ENCODE results near the gene TCF25.

Gene TCF25

DNA sequence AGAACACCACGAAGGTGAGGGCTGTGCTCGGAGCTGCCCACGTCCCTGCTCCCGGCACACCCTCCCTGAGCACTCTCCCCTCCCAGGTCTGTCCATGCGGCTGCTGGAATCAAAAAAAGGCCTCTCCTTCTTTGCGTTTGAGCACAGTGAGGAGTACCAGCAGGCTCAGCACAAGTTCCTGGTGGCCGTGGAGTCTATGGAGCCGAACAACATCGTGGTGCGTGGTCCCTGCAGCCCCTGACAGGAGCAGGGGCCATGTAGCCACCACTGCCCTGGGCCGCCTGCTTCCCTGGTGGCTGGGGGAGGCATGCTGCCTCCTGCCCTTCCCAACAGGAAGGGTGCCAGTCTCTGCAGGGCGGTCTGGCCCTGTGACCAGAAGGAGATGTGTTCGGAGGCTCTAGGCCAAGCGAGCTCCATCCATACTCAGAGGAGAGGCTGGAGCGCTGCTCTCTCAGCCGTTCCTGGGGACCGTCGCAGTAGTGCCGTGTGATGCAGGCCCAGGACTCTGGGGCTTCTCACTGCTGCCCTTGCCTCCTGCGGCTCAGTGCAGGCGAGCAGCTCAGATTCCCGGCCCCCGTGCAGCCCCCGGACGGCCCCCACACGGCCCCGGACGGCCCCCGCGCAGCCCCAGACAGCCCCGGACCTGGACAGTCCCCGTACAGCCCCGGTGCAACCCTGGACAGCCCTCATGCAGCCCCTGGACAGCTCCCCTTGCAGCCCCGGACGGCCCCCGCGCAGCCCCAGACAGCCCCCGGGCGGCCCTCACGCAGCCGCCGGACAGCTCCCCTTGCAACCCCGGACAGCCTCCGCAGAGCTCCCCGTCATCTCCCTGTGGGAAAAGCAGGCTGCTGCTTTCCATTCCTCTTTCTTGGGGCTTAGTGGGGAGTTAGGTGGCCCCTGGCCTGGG is 20.5 kb downstream of the TCF25 start:
- H3K4me1 ChIP-seq (ENCODE audit: control insufficient read depth, insufficient read depth, low read length, poor library complexity, severe bottlenecking) = no peaks in the 10 kb centered on the region
- no peak overlapping the region for H3K4me3 ChIP-seq (ENCODE audit: insufficient read depth, low read depth, low read length, poor library complexity, severe bottlenecking)
- no peaks in the 10 kb centered on the region for H3K9me3 ChIP-seq (ENCODE audit: control insufficient read depth, low read length)
- no peak for DNase-seq
- peaks cover 80% of the 10 kb centered on the region for H3K36me3 ChIP-seq (ENCODE audit: control insufficient read depth, insufficient read depth, low read length)
- no peaks in the 10 kb centered on the region for H3K27me3 ChIP-seq (replicated peaks; ENCODE audit: control insufficient read depth, insufficient read depth, low read length, poor library complexity, severe bottlenecking)
- no peak overlapping the region for H3K27ac ChIP-seq (ENCODE audit: insufficient read depth, low read length, poor library complexity, severe bottlenecking)

DNA sequence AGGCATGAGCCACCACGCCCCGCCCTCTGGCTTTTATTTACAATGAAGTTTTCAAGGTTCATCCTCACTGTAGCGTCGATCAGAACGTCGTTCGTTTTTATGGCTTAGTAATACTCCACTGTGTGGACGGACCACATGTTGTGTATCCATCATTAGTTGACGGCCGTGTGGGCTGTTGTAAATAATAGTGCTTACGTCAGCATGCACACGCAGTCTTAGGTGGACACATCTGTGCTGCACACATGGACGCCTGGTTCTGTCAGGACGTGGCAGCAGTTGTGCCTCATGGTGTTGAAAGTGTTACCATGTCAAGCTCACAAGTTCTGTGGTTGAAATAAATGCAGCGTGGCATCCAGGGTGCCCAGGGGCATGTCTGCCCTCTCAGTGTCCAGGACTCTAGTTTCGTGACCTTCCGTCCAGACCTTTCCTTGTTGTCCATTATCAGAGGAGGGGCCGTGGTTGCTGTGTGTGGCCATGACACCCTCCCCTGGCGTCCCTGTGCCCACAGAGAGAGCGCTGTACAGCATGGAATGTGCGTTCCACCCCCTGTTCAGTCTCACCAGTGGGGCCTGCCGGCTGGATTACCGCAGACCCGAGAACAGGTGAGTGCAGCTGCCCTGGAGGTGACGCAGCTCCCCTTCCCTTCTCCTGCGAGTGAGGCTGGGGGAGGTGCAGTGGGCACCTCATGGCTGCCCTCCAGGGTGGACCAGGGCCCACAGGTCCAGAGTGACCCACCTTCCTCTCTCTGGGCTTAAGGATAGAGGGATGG is 22.3 kb downstream of the TCF25 start:
- Histone ChIP-seq H3K27me3 (replicated peaks; ENCODE audit: control insufficient read depth, insufficient read depth, low read length, poor library complexity, severe bottlenecking) (no peaks in the 10 kb centered on the region), H3K27ac (ENCODE audit: insufficient read depth, low read length, poor library complexity, severe bottlenecking) (no peak overlapping the region), H3K36me3 (ENCODE audit: control insufficient read depth, insufficient read depth, low read length) (peaks cover 88% of the 10 kb centered on the region), H3K4me1 (ENCODE audit: control insufficient read depth, insufficient read depth, low read length, poor library complexity, severe bottlenecking) (no peaks in the 10 kb centered on the region), H3K4me3 (ENCODE audit: insufficient read depth, low read depth, low read length, poor library complexity, severe bottlenecking) (no peak overlapping the region), H3K9me3 (ENCODE audit: control insufficient read depth, low read length) (no peaks in the 10 kb centered on the region)
- no peak for DNase-seq

DNA sequence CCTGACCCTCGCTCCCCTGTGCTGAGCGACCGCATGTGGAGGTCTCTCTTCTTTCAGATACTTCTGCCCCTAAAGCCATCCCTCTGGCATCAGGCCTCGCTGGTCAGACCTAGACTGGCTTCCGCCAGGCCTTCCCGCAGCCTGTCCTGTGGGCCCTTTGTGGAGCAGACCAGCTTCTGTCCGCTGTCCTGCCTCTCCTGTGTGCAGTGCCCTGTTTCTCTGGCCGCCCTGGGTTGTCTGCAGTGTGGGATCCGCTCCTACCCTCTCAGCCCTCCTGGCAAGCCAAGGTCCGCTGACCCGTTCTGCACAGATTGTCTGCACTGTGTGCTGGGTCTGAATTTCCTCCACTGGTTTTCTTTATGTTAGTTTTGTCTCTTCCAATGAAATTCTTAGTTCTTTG is 23.8 kb downstream of the TCF25 start:
- H3K9me3 ChIP-seq (ENCODE audit: control insufficient read depth, low read length) = no peaks in the 10 kb centered on the region
- no peaks in the 10 kb centered on the region for H3K4me1 ChIP-seq (ENCODE audit: control insufficient read depth, insufficient read depth, low read length, poor library complexity, severe bottlenecking)
- no peak for DNase-seq
- H3K4me3 ChIP-seq (ENCODE audit: insufficient read depth, low read depth, low read length, poor library complexity, severe bottlenecking) = no peak overlapping the region
- H3K27me3 ChIP-seq (replicated peaks; ENCODE audit: control insufficient read depth, insufficient read depth, low read length, poor library complexity, severe bottlenecking) = no peaks in the 10 kb centered on the region
- peaks cover 79% of the 10 kb centered on the region for H3K36me3 ChIP-seq (ENCODE audit: control insufficient read depth, insufficient read depth, low read length)
- no peak overlapping the region for H3K27ac ChIP-seq (ENCODE audit: insufficient read depth, low read length, poor library complexity, severe bottlenecking)

DNA sequence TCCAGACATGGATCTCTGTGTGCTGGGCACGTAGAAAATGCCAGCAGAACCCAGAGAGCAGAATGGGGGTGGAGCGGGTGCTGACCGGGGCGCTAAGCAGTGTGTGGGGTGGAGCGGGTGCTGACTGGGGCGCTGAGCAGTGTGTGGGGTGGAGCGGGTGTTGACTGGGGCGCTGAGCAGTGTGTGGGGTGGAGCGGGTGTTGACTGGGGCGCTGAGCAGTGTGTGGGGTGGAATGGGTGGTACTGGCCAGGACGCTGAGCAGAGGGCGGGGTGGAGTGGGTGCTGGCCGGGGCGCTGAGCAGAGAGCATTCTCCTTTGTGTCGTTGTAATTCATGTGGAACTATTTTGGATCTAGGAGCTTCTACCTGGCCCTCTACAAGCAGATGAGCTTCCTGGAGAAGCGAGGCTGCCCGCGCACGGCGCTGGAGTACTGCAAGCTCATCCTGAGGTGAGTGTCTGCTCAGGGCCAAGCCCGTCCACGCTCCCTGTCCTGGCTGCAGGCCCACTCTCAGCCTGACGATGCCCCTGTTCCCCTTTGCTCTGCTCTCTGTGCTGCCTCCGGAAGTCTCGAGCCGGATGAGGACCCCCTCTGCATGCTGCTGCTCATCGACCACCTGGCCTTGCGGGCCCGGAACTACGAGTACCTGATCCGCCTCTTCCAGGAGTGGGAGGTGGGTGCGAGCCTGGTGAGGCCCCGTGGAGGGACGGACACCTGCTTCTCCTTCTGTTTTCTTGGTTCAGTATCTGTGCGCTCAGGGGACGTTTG is 25.0 kb downstream of the TCF25 start:
- Histone ChIP-seq H3K27me3 (replicated peaks; ENCODE audit: control insufficient read depth, insufficient read depth, low read length, poor library complexity, severe bottlenecking) (no peaks in the 10 kb centered on the region), H3K9me3 (ENCODE audit: control insufficient read depth, low read length) (no peaks in the 10 kb centered on the region), H3K4me3 (ENCODE audit: insufficient read depth, low read depth, low read length, poor library complexity, severe bottlenecking) (no peak overlapping the region), H3K27ac (ENCODE audit: insufficient read depth, low read length, poor library complexity, severe bottlenecking) (no peak overlapping the region), H3K4me1 (ENCODE audit: control insufficient read depth, insufficient read depth, low read length, poor library complexity, severe bottlenecking) (no peaks in the 10 kb centered on the region), H3K36me3 (ENCODE audit: control insufficient read depth, insufficient read depth, low read length) (peaks cover 73% of the 10 kb centered on the region)
- DNase-seq = no peak

DNA sequence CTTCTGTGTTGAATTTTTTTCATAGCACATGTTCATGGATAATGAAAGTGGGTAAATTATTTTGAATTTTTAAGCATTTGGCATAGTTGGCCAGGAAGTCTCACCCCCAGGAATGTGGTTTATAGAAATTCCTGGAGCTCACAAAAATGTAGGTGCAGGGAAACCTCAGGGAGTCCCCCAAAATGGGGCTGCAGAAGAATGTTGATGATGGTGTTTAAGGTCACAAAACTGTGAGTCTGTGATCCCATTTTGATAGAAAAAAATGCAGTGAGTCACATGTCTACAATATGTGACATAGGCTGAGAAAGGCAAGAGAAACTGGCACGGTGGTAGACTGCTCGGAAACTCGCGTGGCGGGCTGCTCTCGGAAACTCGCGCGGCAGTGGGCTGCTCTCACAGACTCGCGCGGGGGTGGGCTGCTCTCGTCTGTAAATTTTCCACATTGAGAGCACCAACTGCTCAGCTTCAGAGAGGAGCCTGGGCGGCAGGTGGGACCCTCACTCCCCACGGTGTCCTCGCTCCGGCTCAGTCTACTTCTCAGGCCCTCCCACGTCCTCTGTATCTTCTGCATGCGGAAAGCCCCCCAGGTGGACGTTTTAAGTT is 26.6 kb downstream of the TCF25 start:
- H3K4me1 ChIP-seq (ENCODE audit: control insufficient read depth, insufficient read depth, low read length, poor library complexity, severe bottlenecking) = no peaks in the 10 kb centered on the region
- peaks cover 71% of the 10 kb centered on the region for H3K36me3 ChIP-seq (ENCODE audit: control insufficient read depth, insufficient read depth, low read length)
- no peak overlapping the region for H3K4me3 ChIP-seq (ENCODE audit: insufficient read depth, low read depth, low read length, poor library complexity, severe bottlenecking)
- no peaks in the 10 kb centered on the region for H3K9me3 ChIP-seq (ENCODE audit: control insufficient read depth, low read length)
- H3K27me3 ChIP-seq (replicated peaks; ENCODE audit: control insufficient read depth, insufficient read depth, low read length, poor library complexity, severe bottlenecking) = no peaks in the 10 kb centered on the region
- no peak overlapping the region for H3K27ac ChIP-seq (ENCODE audit: insufficient read depth, low read length, poor library complexity, severe bottlenecking)
- DNase-seq = no peak

DNA sequence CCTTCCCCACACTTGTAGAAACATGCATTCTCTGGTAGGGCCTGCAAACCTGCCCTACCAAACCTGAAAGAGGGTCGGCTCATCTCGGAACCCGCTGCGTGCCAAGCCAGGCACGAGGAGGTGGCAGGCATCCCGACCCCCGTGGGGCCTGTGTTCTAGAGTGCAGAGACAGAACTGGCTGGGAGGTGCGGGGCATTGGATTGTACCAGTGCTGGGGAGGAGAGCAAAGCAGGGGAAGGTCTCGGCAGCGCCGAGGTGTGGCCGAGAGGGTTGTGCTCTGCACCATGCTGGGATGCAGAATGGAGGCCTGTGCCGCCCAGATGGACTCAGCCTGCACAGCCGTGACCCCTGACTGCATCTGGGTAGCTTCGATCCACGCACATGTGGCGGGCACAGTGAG is 27.5 kb downstream of the TCF25 start:
- H3K4me3 ChIP-seq (ENCODE audit: insufficient read depth, low read depth, low read length, poor library complexity, severe bottlenecking) = no peak overlapping the region
- no peak overlapping the region for H3K27ac ChIP-seq (ENCODE audit: insufficient read depth, low read length, poor library complexity, severe bottlenecking)
- H3K4me1 ChIP-seq (ENCODE audit: control insufficient read depth, insufficient read depth, low read length, poor library complexity, severe bottlenecking) = no peaks in the 10 kb centered on the region
- H3K27me3 ChIP-seq (replicated peaks; ENCODE audit: control insufficient read depth, insufficient read depth, low read length, poor library complexity, severe bottlenecking) = no peaks in the 10 kb centered on the region
- no peaks in the 10 kb centered on the region for H3K9me3 ChIP-seq (ENCODE audit: control insufficient read depth, low read length)
- DNase-seq = no peak
- peaks cover 72% of the 10 kb centered on the region for H3K36me3 ChIP-seq (ENCODE audit: control insufficient read depth, insufficient read depth, low read length)

DNA sequence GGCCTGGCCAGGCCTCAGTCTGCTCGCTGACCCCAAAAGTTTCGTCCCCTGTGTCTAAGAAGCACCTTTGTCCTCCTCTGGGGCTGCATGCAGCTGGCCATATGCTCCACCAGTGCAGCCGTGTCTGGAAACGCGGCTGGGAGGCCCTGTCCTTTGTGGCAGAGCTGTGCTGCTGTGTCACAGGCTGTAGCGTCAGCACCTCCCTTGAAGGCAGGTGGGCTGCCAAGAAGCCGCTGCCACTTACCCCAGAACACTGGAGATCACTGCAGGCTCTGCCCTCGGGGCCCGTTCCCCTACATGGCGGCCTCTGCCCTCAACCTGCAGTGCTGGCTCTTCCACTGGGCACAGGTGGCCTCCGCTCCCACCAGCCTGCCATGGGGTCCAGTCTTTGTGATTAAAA is 29.6 kb downstream of the TCF25 start:
- Histone ChIP-seq H3K4me1 (ENCODE audit: control insufficient read depth, insufficient read depth, low read length, poor library complexity, severe bottlenecking) (no peaks in the 10 kb centered on the region), H3K27ac (ENCODE audit: insufficient read depth, low read length, poor library complexity, severe bottlenecking) (no peak overlapping the region), H3K9me3 (ENCODE audit: control insufficient read depth, low read length) (no peaks in the 10 kb centered on the region), H3K27me3 (replicated peaks; ENCODE audit: control insufficient read depth, insufficient read depth, low read length, poor library complexity, severe bottlenecking) (no peaks in the 10 kb centered on the region), H3K36me3 (ENCODE audit: control insufficient read depth, insufficient read depth, low read length) (peaks cover 71% of the 10 kb centered on the region), H3K4me3 (ENCODE audit: insufficient read depth, low read depth, low read length, poor library complexity, severe bottlenecking) (no peak overlapping the region)
- no peak for DNase-seq

DNA sequence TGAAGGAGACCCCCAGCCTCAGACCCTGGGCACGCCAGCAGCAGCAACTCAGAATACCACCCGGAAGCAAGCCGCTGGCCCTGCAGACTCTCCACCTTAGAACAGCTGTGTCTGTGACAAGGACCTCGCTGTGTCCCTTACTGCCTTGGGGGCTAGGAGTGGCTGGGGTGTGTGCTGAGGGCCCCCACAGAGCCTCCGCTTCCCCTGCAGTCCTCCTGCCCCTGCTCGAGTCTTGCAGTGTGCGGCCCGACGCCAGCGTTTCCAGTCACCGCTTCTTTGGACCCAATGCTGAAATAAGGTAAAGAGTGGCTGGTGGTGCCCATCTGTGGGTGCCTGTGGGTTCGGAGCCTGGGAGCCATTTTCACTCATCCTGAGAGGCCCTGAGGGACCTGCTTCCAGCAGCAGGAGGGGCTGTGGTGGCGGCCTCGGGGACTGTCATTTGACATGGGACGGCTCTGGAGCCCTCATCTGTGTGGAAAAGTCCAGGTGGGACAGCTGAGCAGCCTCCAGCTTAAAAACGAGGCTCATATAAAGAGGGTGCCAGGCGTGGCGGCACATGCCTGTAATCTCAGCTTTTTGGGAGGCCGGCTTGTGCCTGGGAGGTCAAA is 30.6 kb downstream of the TCF25 start:
- no peaks in the 10 kb centered on the region for H3K9me3 ChIP-seq (ENCODE audit: control insufficient read depth, low read length)
- H3K27me3 ChIP-seq (replicated peaks; ENCODE audit: control insufficient read depth, insufficient read depth, low read length, poor library complexity, severe bottlenecking) = no peaks in the 10 kb centered on the region
- no peak overlapping the region for H3K4me3 ChIP-seq (ENCODE audit: insufficient read depth, low read depth, low read length, poor library complexity, severe bottlenecking)
- H3K4me1 ChIP-seq (ENCODE audit: control insufficient read depth, insufficient read depth, low read length, poor library complexity, severe bottlenecking) = no peaks in the 10 kb centered on the region
- peaks cover 70% of the 10 kb centered on the region for H3K36me3 ChIP-seq (ENCODE audit: control insufficient read depth, insufficient read depth, low read length)
- DNase-seq = no peak
- H3K27ac ChIP-seq (ENCODE audit: insufficient read depth, low read length, poor library complexity, severe bottlenecking) = no peak overlapping the region
